ENCODE measurements around the gene RNF214. TPM values are rescaled to one million over a fixed set of nuclear protein-coding genes. Genes with fewer than 3 reads are reported as not detected.

The RNF214 gene
- total RNA-seq, 3 donors from 2014 or later, result 12.3 to 13.3 (median 12.5) TPM

- Histone ChIP-seq H3K4me3 (no peak overlapping the region), H3K36me3 (no peaks in the 10 kb centered on the region), H3K9me3 (no peaks in the 10 kb centered on the region), H3K27me3 (no peaks in the 10 kb centered on the region), H3K4me1 (peaks cover 7 to 12% of the 10 kb centered on the region in 2 donors), H3K27ac (peak overlapping the region in 1 of 2 donors; percentile 38)
- intact Hi-C loops (cut with DNase I; ENCODE audit: low total_unique reads), result no loop called here
- TF ChIP-seq, protein P1, sequence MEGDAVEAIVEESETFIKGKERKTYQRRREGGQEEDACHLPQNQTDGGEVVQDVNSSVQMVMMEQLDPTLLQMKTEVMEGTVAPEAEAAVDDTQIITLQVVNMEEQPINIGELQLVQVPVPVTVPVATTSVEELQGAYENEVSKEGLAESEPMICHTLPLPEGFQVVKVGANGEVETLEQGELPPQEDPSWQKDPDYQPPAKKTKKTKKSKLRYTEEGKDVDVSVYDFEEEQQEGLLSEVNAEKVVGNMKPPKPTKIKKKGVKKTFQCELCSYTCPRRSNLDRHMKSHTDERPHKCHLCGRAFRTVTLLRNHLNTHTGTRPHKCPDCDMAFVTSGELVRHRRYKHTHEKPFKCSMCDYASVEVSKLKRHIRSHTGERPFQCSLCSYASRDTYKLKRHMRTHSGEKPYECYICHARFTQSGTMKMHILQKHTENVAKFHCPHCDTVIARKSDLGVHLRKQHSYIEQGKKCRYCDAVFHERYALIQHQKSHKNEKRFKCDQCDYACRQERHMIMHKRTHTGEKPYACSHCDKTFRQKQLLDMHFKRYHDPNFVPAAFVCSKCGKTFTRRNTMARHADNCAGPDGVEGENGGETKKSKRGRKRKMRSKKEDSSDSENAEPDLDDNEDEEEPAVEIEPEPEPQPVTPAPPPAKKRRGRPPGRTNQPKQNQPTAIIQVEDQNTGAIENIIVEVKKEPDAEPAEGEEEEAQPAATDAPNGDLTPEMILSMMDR (IDR thresholded peaks at IDR 0.05), result no peak
- TF ChIP-seq POLR2AphosphoS5 (IDR thresholded peaks at IDR 0.05) (no peak), POLR2A (IDR thresholded peaks at IDR 0.05) (no peak)
- DNase-seq (ENCODE audit: low spot score in 2 of 2), result no peak
Measured at GRCh38 chr11:117214404-117215110, 17.9 kb upstream of the RNF214 start.

DNA sequence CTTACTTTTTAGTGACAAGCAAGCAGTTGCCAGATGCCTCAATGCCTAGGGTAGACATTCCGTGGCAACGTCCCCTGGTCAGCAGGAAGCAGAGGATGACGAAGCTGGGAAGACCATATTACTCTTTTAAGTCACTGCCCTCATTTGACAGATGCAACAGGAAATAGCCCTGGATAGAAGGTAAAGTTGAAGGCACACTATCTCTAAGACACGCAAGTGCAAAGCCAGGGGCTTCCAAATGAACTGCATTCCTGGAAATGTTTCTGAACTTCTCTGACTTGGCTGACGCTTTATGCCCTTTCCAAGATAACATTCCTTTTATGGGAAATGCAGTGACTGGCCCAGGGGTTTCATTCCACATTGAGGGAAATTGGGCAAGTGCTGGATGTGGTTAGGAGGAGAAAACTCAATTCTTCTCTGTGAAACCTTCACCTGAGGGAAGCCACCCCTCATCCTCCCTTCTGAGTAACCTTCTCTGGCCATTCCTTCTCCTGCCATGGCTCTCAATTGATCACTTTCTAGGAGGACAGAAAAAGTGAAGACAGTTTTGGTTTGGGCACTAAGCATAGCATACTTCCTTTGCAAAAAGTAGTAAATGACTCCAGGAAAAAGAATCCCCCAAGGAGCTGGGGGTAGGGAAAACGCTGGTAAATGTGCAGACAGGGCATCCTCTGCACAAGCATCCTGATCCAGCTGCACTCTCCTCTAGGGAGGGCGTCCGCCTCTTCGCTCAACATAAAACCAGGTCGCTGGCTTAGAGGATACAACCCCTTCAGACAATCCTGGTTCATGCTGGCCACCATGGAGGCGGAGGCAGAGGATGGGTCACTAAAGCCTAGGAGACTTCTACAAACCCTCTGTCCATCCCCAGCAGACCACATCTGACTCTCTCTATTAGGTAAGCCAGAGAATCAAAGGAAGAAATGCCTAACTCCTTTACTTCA is 15.1 kb upstream of the RNF214 start:
- H3K27me3 ChIP-seq, result no peaks in the 10 kb centered on the region
- TF ChIP-seq POLR2AphosphoS5 (IDR thresholded peaks at IDR 0.05), result peak in 2 of 3 donors; percentile 22 to 55
- TF ChIP-seq, protein P1 (IDR thresholded peaks at IDR 0.05), result no peak
- H3K36me3 ChIP-seq, result no peaks in the 10 kb centered on the region
- peak; percentile 10 to 74 for DNase-seq (ENCODE audit: low spot score in 2 of 2)
- peak overlapping the region; percentile 89 to 93 for H3K27ac ChIP-seq
- H3K9me3 ChIP-seq, result no peaks in the 10 kb centered on the region
- peaks cover 15 to 33% of the 10 kb centered on the region in 2 donors for H3K4me1 ChIP-seq
- intact Hi-C loops (cut with DNase I; ENCODE audit: low total_unique reads), result no loop called here
- peak overlapping the region in 2 of 3 donors; percentile 1 to 44 for H3K4me3 ChIP-seq

DNA sequence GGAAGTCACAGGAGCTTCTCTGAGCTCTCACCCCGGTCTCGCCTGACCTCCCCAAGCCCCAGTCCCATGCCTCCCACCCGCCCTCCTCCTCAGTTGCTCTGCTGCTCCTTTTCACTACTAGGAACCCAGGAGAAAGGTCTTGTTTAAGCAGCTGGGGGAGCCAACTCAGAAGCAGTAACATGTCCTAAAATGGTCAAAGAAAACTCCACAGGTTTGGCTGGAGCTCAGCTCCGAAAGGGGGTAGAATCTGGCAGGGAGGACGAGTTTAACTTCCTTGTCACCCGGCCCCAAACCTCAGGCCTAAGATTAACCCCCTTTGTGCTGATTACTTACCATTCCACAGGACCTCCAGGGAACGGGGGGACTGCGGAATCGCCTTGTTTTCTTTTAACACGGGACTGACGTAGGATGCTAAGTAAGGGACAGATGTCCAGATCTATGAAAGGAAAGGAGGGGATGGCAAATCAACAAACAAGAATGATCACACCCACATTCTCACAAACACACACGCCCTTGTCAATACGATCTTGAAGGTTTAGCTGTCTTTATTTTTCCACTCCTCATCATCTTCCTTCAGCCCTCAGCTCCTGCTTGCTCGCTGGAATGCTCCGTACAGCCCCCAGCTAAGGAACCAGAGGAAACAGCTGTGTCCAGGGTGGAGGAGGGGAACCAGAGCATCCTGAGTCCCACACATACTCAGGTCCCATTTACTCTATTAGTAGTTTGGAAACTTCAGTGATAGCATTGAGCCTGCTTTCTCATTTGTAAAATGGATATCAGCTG is 14.1 kb upstream of the RNF214 start:
- Histone ChIP-seq H3K4me3 (peak overlapping the region in 2 of 3 donors; percentile 1 to 44), H3K36me3 (no peaks in the 10 kb centered on the region)

GRCh38 chr11:117219001-117219400 is 13.5 kb upstream of the RNF214 start:
- Histone ChIP-seq H3K4me3 (peak overlapping the region in 1 of 3 donors; percentile 44), H3K9me3 (no peaks in the 10 kb centered on the region), H3K27ac (peak overlapping the region; percentile 89 to 93), H3K36me3 (no peaks in the 10 kb centered on the region), H3K27me3 (no peaks in the 10 kb centered on the region), H3K4me1 (peaks cover 15 to 33% of the 10 kb centered on the region in 2 donors)
- peak in 1 of 2 donors; percentile 14 for DNase-seq (ENCODE audit: low spot score in 2 of 2)
- no peak for TF ChIP-seq POLR2AphosphoS5 (IDR thresholded peaks at IDR 0.05)
- TF ChIP-seq, protein P1 (IDR thresholded peaks at IDR 0.05), result no peak
- TF ChIP-seq POLR2A (IDR thresholded peaks at IDR 0.05), result no peak
- intact Hi-C loops (cut with DNase I; ENCODE audit: low total_unique reads), result no loop called here

More for the DNA sequence above, 14.1 kb upstream of the RNF214 start:
- Histone ChIP-seq H3K27ac (peak overlapping the region; percentile 89 to 93), H3K27me3 (no peaks in the 10 kb centered on the region), H3K4me1 (peaks cover 15 to 33% of the 10 kb centered on the region in 2 donors), H3K9me3 (no peaks in the 10 kb centered on the region)
- intact Hi-C loops (cut with DNase I; ENCODE audit: low total_unique reads), result no loop called here
- TF ChIP-seq POLR2AphosphoS5 (IDR thresholded peaks at IDR 0.05) (no peak), POLR2A (IDR thresholded peaks at IDR 0.05) (no peak)
- TF ChIP-seq, protein P1 (IDR thresholded peaks at IDR 0.05), result no peak
- peak; percentile 50 to 77 for DNase-seq (ENCODE audit: low spot score in 2 of 2)
